Activated T-cell treated with anti-CD3 and anti-CD28 coated beads for 1 hour (primary cell): ENCODE data around the gene NRP1.
"Not testable (repeated sequence)": the region's sequence is repeated elsewhere in the genome, so short reads cannot be mapped to it uniquely, and the experiment has no call there.

Experiments used
- DNase-seq: peaks from one replicate; pipeline ENCODE4 v3.0.0-alpha.2; 2020; ENCODE audit warnings: low read depth

Gene NRP1

DNA sequence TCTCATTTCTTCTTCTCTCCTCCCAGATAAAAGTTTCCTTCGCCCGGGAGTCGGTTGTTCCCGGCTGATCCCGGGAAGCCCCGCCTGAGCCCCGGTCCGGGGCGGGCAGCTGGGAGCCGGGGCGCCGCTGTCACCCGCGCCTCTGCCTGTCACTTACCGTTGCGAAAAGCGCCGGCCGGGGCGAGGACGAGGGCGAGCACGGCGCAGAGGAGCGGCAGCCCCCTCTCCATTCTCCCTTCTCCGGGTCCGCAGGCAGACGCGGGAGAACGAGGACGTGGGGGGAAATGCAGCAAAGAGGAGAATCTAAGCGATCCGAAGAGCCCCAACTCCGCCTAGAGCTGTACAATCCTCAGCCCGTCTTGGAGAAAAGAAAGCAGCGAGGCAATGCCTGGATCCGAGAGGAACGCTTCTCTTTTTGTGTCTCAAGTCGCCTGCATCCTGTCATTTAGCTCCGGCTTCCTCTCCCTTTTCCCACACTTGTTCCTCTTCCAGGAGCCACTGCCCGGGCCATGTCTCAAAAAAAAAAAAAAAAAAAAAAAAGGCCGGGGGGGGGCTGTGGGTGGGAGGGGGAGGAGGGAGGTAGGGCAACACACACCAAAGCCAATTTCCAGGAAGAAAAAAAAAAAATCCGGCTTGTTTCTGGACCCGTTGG, at the start of gene NRP1:
Gene NRP1, minus strand, starts transcription at position 515 of the 652 bp plus-strand sequence. Its CDS starts 285 bp downstream, at position 230.
- no peak for DNase-seq

DNA sequence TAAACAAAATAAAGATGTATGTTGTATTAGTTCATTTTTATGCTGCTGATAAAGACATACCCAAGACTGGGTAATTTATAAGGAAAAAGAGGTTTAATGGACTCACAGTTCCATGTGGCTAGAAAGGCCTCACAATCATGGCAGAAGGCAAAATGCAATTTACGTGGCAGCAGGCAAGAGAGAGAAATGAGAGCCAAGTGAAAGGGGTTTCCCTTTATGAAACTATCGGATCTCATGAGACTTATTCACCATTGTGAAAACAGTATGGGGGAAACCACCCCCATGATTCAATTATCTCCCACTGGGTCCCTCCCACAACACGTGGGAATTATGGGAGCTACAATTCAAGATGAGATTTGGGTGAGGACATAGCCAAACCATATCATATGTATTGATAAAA, 49.7 kb upstream of the NRP1 start:
- DNase-seq = not testable (repeated sequence)

DNA sequence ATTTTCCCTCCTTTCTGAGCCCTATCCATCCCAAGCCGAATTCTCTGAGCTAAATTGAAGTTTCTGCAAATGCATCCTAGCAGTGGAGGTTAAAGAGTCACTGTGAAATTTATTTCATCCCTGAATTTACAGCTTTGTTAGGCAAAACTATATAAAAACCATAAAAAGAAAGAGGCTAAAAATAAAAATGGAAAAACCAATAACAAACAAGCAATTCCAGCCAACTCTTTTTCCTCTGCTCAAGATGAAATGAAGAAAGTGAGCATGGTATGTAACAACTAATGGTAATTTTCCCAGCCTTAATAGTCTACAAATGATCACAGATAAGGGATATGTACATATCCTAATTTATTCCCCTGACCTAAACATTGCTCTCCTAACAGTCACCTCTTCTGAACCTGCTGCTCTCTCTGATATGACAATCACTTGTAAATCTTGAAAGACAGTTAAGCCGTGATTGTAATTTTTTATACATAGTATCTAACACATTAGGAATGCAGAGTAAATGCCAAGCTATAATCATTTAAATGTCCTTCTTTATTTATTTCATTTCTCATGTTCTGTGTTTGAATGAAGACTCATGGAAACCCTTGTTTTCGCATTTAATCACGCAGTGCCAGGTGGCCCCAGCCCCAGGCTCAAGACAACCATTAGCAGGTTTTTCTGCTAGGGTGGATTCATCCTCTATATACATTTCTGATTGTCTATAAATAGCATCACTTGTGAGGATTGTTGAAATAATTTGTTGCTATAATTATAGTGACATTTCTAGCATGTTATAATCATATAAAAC, 48.6 kb upstream of the NRP1 start:
- no peak for DNase-seq

DNA sequence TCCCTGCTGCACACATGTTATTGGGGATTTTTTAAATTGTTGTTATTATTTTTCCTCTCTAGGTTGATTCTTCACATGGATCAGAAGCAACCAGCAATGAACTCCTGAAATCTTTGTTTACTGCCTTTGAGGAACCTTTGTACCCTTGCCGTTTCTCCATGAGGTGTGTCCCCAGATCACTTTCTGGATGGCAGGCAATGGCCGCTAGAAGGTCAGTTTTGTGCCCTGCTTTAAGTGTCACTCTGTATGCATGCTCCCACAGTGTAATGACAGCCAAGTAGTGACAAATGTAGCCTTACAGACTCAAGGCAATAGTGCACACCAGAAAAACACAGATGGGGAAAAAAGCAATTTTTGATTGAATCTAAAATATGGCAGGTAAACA, 47.7 kb upstream of the NRP1 start:
- no peak for DNase-seq

DNA sequence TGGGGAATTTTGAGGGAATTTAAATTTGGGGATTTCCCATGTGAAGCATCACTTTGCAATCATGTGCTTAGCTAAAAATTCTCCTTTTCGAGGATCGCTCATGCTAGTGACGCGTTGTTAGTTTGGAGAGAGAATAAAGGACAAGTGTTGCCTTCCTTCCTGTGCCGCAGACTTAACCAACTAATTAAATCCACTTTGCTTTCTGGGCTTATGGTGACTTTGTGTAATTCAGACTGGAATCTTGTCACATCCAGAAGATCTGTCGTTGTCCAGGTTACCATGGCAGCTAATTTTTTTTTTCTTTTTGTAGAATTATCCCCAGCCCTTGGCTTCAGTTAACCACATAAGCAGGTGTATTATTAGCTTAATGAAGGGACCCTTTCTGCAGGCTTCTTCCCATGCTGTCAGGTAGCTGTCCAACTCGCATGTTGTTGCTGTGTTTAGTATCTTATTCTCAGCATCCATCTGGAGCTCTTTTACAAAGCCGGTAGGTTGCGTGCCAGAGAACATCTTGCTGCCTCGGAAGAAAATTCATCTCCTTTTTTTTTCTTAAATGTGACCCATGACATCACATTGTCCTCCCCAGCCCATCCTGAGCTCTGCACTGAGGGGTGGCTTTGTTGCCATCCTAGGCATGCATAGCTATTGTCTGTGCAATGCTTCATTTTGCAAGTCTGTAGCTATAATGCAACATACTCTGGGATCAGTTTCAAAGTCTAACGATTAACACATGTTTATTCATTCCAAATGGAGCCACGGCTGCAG, 47.2 kb upstream of the NRP1 start:
- DNase-seq = no peak

DNA sequence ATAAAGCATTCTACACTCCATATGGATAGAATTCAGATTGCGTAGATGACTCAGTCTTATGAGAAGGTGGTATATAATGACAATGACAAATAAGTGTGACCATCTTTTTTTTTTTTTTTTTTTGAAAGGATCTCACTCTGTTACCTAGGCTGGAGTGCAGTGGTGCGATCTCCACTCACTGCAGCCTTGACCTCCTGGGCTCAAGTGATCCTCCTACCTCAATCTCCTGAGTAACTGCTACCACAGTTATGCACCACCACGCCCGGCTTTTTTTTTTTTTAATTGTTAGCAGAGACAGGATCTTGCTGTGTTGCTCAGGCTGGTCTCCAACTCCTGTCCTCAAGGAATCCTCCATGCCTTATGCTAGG, 43.2 kb upstream of the NRP1 start:
- no peak for DNase-seq

DNA sequence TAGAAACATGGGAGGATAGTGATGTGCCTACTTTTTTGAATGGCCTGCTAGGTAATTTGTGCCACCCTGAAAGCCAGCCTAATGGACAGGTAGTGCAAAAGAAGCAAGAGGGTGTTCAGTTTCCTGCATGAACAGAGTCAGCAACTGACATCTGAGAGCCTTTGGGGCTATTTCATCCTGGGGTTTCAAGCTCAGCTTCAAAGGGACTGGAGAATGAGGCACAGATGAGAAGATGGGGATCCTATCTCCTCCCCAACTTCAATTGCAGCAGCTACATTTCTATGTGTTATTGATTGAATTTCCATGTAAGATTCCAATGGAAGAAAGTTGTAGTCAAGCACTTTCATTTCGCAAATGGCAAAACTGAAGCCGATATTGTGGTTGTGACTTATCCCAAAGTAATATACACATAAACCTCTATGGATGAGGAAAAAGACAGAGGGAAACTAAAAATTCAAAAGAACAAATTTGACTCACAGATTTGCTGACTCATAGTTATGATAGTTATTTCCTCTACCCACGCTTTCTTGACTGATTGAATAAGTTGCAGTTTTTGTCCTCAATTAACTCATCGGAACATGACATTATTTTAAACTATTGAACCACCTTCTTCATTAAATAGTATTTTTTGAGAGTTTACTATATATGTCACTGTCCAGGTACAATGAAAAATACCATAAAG, 42.6 kb upstream of the NRP1 start:
- DNase-seq = no peak

DNA sequence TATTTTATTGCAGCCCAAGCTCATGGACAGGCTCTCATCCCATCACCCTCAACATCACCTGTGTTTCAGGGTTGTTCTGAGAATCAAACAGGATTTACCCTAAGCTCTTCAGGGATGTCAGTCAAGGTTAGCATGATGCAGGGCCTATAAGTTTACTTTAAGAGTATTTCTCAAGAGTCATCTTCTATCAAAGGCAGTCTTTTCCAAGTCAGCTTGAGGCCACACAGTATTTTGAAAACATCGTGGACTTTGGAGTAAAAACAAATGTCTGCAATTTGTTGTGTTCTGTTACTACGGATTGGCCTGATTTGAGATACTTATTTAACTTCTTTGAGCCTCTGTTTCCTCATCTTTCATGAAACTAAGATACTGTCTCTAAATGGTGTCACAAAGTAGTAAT, 42.0 kb upstream of the NRP1 start:
- no peak for DNase-seq

DNA sequence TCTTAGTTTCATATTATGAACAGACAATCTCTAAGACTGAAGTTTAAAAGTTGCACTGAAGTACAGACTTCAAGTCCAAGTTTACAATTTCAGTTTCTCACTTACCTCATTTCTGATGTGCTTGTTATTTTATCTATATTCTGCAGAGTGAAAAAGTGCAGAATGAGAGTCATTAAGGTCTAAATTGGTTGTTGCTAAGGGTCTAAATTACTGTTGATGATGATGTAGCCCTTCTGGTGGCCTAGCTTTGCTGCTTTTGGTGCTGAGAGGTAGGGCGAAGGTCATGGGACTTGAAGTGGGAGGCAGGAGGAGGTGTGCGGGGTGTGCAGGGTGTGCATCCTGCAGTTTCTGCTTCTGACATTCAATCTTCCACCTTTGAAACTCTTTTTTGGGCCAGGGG, 38.8 kb upstream of the NRP1 start:
- no peak for DNase-seq

DNA sequence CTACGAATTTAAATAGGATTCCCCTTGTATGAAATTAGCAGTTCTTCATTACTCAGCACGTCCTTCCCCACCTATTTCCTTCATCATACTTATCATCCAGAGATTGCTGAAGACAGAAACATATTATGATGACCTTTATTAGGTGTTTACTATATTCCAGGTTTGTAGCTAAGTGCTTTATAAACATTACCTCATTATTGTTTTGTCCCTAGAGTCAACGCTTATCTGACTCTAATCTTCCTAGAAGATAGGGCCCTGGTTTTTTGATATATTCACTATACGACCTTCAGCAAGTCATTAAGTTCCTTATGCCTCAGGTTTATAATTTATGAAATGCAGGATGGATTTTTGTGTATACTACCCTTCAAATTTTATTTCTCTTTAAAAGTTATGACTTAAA, 36.8 kb upstream of the NRP1 start:
- DNase-seq = no peak

DNA sequence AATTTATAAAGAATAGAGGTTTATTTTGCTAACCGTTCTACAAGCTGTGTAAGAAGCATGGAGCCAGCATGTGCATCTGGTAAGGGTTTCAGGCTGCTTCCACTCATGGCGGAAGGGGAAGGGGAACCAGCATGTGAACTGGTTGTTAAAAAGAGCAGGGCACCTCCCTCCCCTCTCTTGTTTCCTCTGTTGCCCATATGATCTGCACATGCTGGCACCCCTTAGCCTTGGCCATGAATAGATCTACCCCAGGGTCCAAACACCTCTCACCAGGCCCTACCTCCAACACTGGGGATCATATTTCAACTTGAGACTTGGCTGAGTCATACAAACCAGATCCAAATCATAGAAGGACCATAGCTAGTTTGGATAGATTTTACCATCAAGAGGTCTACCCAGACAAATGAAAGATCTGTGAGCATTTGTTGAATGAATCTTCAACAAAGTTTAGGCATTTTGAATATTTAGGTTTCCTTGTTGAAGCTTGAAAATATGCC, 36.0 kb upstream of the NRP1 start:
- DNase-seq = no peak

DNA sequence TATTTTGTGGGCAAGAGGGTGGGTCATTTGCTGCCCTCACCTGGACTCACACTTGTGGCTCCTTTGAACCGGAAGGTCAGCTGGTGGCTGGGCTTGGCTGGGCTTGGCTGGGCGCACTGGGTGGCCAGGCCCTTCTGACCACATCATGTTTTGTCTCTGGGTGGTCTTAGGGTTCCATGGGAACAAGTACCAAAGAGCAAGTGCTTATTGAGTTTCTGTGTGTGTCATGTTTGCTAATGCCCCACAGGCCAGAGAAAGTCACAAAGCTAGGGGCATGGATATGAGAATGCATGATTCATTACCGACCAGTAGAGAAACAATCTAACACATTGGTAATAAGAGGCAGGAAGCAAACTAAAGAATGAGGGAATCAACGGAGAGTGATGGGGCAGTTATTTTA, 33.6 kb upstream of the NRP1 start:
- no peak for DNase-seq

DNA sequence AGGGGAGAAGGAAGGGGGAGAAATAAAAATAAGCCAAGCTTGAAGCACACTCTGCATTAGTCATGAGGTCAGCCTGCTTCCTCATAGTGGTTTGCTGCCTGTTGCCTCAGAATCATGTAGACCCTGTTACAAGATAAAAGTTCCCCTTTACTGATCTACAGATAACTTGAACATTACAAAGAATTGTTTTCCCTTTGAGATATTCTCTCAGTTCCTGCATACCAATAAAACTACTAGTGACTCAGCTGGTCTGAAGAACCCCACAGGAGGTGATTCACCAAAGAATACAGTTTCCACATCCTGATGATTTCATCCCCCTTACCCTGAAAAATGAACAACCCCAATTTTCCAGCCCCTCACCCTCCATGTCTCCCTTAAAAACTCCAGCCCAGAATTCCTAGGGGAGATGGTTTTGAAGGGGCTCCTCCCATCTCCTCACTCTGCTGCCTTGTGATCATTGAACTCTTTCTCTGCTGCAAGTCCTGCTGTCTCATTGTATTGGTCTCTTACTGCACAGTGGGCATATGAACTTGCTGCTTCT, 31.5 kb upstream of the NRP1 start:
- no peak for DNase-seq

DNA sequence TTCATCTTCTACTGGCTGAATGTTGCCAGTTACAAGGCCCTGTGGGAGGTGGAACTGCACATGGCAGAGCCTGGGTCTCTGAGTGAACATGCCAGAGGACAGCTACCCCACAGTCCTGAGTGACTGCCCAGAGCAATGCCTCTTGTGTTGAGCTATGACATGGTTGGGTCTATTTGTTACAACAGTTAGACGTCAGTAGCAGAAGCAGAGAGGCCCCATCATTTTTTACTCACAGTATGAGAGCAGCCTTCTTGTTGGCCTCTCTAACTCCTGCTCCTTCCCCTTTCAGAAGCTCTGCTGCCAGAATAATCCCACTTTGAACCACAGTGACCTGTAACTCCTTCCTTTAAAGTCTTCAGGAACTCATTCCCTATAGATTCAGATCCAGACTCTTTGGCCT, 30.8 kb upstream of the NRP1 start:
- DNase-seq = no peak

DNA sequence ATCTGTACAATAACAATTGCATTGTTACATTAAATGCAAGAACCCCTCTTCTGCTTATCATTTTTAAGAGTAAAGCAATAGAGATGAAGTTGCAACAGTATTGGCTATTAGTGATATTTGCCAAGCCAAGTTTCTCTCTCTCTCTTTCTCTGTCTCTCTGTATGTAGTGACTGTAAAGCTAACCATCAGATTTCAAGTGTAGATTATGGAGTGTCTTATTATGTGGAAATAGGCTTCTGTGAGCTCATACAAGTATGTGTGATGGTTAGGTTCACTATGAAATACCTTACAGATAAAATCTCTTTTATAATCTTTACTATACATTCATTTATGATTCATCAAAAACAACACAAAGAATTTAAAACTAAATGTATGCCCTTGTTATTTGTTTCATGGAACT, 28.6 kb upstream of the NRP1 start:
- no peak for DNase-seq

DNA sequence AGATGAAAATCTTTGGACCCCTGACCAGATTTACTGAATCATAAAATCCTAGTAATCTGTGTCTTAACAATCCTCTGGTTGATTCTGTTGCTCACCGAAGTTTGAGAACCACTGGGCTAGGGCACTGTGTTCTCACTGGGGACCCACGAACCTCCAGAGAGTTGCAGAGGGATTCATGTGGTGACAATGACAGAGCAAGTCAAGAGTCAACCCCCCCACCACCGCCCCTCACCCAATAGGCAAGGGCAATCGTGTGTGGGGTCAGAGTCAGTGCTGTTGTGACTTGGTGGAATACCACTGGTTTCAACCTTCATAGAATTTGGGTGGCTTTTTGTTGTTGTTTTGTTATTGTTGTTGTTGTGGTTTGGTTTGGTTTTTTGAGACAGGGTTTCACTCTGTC, 23.5 kb upstream of the NRP1 start:
- no peak for DNase-seq

DNA sequence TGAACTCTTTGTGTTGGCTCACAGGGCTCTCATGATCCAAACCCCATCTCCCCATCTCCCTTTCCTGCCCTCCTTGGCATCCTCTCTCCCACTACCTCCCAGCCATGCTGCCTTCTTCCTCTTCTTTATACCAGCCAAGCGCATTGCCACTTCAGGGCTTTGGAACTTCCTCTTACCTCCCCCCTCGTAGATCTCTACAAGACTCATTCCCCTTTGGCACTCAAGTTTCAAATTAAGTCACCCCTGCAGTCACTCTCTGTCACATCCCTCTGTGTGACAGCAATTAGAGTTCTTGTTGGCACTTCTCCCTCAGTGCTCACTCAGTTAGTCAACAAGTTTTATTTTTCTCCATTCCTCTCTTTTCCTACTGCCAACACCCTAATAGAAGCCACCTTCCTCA, 20.8 kb upstream of the NRP1 start:
- no peak for DNase-seq

DNA sequence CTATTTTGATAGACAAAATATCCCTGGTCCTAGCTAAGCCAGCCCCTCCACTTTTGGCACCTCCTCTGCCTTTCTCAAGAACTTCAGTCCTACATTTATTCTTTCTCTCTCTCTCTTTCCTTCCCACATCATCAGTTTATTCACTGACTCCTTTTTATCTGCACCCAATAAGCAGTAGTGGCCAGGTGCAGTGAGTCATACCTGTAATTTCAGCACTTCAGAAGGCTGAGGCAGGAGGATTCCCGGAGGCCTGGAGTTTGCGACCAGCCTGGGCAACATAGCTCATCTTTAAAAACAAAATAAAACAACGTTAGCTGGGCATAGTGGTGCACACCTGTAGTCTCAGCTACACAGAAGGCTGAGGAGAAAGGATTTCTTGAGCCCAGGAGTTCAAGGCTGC, 19.4 kb upstream of the NRP1 start:
- no peak for DNase-seq

DNA sequence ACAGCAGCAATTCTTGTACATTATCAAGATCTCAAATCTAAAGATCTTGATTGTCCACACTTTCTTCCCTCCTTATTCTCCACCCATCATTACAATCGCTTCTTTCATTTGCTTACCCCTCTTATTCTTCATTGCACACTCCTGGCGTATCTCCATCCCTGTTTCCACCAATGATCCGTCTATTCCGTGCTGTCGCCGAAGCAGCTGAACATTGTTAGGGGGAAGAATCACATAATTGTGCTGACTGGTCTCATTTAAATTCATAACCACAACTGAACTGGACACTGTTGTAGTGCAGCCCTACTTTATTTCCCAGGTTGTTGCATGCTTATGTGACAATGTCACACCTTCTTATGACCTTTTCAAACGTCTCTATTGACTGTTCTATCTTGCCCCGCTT, 18.9 kb upstream of the NRP1 start:
- no peak for DNase-seq

DNA sequence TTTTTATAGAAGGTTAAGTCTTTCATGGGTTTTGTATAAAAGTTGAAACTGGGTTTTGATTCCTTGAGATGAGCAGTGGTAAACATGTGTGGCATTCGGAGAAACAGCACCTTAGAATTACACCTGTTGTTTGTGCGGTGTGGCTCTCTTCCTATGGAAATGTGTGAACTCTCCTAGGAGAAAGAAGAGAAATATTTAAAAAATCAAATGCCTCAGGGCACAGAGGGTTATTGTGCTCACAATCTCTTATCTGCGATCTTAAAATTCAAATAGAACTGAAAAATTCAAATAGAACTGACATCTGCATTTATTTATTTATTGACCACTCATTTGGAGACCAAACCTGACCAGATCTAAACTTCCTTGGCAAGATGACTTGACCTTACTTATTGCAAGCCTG, 18.1 kb upstream of the NRP1 start:
- DNase-seq = no peak

DNA sequence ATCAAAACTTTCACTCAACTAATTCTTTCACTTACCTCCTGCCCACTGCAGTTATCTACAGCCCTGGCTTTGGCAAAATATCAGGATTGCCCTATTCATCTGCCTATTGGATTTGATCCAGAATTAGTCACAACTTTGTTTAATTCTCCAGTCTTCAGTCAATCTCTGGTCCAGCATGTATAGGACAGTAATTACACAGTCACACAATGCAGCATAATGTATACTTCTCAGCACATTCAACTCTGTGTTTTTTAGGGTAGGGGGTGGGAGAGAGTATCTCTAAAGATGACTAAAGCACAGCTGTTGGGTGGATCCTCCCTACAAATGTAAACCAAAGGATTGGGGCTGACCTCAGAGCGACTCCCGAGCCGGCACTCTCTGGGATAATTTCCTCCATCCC, 17.7 kb upstream of the NRP1 start:
- no peak for DNase-seq

DNA sequence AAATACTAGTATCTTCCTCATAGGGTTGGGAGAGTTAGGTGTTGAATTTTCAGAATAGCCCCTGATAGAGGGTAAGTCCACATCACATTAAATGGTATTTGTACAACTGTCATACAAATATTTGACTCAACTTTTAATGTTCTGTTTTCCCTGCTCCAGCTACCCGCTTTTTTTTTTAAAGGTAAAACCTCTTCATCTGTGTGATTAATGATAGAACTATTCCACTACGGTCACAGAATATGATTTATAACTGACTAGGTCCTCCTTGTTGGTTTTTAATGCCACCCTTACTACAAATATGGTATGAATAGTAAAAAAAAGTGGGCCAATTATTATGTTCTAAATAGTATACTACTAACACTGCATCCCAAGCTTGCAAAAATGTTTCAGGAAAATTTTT, 15.6 kb upstream of the NRP1 start:
- no peak for DNase-seq
